ENCODE results near the gene SGSH.

DNA sequence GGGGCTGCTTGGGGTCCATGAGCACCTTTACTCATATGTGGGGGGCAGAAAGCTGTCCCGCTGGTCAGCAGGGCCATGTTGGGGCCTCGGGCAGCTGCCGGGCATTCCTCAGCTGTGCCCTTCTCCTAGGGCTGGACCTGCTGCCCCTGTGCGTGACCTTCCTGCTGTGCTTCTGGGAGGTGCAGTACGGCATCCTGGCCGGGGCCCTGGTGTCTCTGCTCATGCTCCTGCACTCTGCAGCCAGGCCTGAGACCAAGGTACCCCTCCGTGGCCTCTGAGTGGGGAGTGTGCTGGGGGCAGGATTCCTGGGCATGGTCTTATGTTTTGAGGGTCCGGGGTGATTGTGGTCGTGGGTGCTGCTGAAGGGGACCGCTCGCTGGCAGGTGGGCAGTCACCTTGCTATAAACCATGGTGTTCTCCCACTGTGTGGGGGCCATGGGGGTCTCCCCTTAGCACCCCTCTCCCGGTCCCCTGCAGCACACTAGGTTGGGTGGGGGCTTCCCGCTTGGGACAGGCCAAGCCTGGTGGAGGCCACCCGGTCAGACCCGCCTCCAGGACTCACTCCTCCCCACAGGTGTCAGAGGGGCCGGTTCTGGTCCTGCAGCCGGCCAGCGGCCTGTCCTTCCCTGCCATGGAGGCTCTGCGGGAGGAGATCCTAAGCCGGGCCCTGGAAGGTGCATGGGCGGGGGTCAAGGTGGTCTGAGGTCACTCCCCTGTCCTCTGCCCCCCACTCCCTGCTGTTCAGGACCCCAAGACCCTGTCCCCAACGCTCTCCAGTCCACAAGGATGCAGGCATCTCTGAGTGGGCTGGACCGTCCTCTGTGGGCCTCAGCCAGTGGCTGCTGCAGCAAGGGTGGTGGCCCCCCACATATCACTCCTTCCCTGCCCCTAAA is 28.1 kb upstream of the SGSH start:
- TF ChIP-seq, protein P1, sequence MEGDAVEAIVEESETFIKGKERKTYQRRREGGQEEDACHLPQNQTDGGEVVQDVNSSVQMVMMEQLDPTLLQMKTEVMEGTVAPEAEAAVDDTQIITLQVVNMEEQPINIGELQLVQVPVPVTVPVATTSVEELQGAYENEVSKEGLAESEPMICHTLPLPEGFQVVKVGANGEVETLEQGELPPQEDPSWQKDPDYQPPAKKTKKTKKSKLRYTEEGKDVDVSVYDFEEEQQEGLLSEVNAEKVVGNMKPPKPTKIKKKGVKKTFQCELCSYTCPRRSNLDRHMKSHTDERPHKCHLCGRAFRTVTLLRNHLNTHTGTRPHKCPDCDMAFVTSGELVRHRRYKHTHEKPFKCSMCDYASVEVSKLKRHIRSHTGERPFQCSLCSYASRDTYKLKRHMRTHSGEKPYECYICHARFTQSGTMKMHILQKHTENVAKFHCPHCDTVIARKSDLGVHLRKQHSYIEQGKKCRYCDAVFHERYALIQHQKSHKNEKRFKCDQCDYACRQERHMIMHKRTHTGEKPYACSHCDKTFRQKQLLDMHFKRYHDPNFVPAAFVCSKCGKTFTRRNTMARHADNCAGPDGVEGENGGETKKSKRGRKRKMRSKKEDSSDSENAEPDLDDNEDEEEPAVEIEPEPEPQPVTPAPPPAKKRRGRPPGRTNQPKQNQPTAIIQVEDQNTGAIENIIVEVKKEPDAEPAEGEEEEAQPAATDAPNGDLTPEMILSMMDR (IDR thresholded peaks at IDR 0.05 in 4 of 5, conservative IDR thresholded peaks at IDR 0.05 in 1 of 5): no peak
- TF ChIP-seq POLR2A (IDR thresholded peaks at IDR 0.05): no peak
